ENCODE results near the gene FKBP8. TPM values are rescaled to one million over a fixed set of nuclear protein-coding genes. Genes with fewer than 3 reads are reported as not detected.
"Not testable (repeated sequence)": the region's sequence is repeated elsewhere in the genome, so short reads cannot be mapped to it uniquely, and the experiment has no call there.

The FKBP8 gene
- 274 TPM for polyA plus RNA-seq (2013, experiment 1 of 2; ENCODE audit: insufficient read length)
- 245 TPM for polyA plus RNA-seq (2013, experiment 2 of 2; ENCODE audit: insufficient read length)

- DNase-seq: peak; percentile 87
Measured at GRCh38 chr19:18542941-18543813, at the start of gene FKBP8. Gene FKBP8, minus strand, starts transcription at chr19:18543573. Its CDS starts 1,603 bp downstream, at chr19:18541970.

DNA sequence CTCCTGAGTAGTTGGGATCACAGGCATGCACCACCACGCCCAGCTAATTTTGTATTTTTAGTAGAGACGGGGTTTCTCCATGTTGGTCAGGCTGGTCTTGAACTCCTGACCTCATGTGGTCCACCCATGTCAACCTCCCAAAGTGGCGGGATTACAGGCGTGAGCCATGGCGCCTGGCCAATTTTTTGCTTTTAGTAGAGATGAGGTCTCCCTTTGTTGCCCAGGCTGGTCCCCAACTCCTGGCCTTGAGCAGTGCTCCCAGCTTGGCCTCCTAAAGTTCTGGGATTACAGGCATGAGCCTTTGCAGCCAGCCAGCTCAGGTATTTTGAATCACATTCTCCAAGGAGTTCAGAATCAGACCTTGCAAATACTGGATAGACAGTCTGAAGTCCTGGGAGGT lies 49.4 kb upstream of the FKBP8 start:
- not testable (repeated sequence) for DNase-seq

DNA sequence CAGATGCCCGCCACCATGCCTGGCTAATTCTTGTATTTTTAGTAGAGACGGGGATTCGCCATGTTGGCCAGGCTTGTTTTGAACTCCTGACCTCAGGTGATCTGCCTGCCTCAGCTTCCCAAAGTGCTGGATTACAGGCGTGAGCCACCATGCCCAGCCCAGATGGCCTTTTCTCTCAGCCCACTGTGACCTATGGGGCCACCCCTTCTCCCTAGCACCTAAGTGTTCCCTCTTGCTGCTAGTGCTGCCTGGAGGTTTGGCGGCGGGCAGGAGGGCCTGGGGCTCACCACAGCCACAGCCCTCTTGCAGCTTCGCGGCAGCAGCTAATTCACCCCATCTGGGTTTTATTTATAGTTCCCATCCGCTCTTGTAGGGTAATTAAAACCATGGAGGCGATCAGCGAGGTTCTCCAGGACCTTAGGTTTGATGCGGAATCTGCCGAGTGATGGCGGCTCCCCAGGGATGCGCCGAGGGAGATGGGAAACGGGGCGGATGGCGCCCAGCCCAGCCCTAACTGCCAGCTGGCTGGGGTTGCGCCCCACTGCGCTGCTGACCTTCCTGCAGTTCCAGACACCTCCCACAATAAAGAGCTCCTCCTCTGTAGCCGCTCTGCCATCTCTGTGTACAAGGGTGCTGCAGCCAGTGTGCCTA lies 48.5 kb upstream of the FKBP8 start:
- DNase-seq: peak; percentile 83

- peak; percentile 81 for DNase-seq
Measured at GRCh38 chr19:18590273-18591272, 47.2 kb upstream of the FKBP8 start.

- DNase-seq: peak; percentile 71
Measured at GRCh38 chr19:18589380-18590272, 46.3 kb upstream of the FKBP8 start.

GRCh38 chr19:18588611-18589379 lies 45.4 kb upstream of the FKBP8 start, which contains the start of gene REX1BD:
Gene REX1BD, plus strand, starts transcription at chr19:18588798. Its CDS starts 4 bp downstream, at chr19:18588802.
- DNase-seq: peak; percentile 81

DNA sequence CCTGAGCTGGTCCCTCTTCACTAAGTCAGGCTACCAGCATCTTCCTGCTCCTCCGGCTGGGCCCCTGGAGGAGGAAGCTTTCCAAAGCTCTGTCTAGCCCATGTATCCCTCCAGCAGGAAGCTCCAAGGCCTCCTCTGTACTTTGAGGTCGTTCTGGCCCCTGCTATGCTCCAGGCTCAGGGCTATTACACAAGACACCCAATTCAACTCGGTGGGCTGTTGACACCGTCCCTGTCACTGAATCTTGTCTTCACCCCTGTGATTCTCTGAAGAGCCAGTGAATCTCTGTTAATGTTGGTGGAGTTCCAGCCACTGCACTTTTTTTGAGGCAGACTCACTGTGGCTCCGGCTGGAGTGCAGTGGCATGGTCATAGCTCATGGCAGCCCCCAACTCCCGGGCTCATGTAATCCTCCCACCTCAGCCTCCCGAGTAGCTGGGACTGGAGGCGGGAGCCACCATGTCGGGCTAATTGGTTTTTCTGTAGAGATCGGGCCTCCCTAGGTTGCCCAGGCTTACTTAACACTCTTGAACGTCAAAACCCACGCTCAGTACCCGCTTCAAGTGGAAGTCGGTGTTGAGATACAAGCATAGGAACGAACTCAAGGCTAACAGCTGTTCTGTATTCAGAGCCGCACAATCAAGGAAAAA lies 44.7 kb upstream of the FKBP8 start:
- no peak for DNase-seq

- DNase-seq: no peak
Measured at GRCh38 chr19:18587561-18587960, 44.2 kb upstream of the FKBP8 start.

- DNase-seq: no peak
Measured at GRCh38 chr19:18586306-18586705, 42.9 kb upstream of the FKBP8 start.

GRCh38 chr19:18580311-18580710 lies 36.9 kb upstream of the FKBP8 start:
- no peak for DNase-seq

- no peak for DNase-seq
Measured at GRCh38 chr19:18577365-18577914, 34.1 kb upstream of the FKBP8 start.

GRCh38 chr19:18576383-18576782 lies 33.0 kb upstream of the FKBP8 start:
- no peak for DNase-seq

GRCh38 chr19:18574691-18575291 lies 31.4 kb upstream of the FKBP8 start:
- no peak for DNase-seq

DNA sequence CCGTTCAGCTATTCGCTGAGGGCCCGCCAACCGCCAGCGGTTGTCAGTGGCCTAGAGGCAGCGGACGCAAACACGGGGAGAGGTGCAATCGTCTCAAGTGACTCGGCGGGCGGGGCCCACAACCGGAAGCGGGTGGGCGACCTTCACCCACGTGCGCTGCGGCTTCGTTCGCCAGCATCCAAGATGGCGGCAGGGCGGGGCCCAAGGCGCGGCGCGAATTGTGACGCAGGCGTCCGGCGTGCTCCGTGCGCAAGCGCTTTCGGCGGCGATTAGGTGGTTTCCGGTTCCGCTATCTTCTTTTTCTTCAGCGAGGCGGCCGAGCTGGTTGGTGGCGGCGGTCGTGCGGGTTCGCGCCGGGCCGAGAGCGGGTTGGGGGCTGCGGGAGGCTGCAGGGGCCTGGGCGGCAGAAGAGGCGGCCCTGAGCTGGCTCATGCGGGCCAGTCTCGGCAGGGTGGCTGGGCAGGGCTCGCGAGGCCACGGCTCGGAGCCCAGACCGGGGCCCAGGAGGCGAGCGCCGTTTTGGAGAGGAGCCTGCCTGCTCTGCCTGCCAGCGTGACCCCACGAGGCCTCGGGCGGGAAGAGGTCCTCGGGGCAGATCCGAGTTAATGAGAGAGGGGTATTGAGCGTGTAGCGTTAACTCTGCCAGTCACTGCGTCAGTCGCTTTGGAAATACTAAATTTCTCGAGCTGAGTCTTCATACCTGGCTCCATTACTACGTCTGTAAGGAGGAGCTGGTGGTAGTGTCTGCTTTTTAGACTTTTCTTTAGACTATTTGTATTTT lies 28.4 kb upstream of the FKBP8 start, which contains the start of gene UBA52:
Gene UBA52 (plus strand): TSS at position 294 of the 781 bp plus-strand sequence. CDS start 1,444 bp downstream, outside the sequence.
- peak; percentile 96 for DNase-seq

DNA sequence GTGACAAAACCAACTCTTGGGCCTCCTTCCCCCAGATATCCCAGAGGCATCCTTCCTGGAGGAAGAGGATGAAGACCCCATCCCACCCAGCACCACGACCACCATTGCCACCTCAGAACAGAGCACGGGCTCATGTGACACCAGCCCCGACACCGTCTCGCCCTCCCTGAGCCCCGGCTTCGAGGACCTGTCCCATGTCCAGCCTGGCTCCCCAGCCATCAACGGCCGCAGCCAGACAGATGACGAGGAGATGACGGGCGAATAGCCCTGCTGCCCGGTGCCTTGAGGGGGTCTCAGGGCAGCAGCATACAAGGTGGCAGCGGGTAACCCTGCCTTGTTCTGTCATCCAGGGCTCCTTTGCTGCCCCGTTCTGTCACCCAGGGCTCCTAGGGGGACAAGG lies 25.0 kb upstream of the FKBP8 start:
- no peak for DNase-seq

GRCh38 chr19:18566953-18567352 lies 23.6 kb upstream of the FKBP8 start:
- no peak for DNase-seq

DNA sequence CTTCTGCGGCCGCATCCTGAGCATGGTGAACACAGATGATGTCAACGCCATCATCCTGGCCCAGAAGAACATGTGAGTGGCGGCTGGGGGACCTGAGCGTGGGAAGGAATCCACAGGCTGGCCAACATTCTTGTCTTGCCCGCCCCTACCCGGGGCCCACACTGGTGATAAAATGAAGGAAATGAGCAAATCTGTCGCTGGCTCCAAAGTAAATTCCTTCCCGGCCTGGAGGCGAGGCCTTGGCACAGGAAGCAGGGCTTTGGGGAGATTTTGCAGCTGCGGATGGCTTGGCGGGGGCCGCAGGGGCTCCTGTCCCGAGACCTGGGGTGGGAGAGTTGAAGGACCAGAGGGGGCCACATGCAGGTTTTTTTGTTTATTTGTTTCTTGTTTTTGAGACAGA lies 18.7 kb upstream of the FKBP8 start:
- no peak for DNase-seq

DNA sequence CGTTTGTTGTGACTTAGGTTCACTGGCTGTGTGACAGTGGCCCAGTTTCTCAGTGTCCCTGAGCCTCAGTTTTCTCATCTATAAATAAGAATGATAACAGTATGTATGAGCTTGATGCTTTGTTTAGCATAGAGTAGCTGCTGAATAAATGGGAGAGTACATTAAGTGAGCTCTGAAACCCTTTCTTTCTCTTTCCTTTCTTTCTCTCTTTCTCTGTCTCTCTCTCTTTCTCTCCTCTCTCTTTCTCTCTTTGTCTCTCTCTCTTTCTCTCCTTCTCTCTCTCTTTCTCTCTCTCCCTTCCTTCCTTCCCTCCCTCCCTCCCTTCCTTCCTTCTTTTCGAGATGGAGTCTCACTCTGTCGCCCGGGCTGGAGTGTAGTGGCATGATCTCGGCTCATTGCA lies 16.3 kb upstream of the FKBP8 start:
- DNase-seq: no peak

Measured in fibroblast of skin of scalp (primary cell).